Activated CD4-positive, CD25-positive, alpha-beta regulatory T cell treated with anti-CD3 and anti-CD28 coated beads, Interleukin-2, amount 50 U/mL, for 16 hours (primary cell): ENCODE results near the gene SLITRK1.

Experiments
- DNase-seq: peaks from one replicate; pipeline ENCODE4 v3.0.0-alpha.2; 2020; ENCODE audit warnings: low read depth, low spot score

SLITRK1 gene

GRCh38 chr13:83865161-83866137 is 16.8 kb downstream of the SLITRK1 start:
- no peak for DNase-seq

DNA sequence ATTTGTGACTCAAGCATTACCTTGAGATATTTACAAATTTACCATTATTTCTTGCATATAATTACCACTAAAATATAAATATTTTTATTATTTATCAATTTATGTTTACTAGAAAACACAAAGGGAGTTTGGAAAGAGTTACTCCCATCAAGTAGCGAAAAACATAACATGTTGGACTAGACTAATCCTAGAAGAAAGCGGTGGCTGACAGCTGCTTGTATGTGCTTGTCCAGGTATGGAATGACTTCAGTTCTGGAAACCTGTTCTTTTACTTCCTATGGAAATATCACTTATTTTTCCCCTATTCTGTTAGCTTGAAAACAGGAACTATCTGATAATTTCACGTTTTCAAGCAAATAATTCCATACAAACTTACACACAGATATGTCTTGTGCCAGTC is 28.5 kb downstream of the SLITRK1 start:
- no peak for DNase-seq

DNA sequence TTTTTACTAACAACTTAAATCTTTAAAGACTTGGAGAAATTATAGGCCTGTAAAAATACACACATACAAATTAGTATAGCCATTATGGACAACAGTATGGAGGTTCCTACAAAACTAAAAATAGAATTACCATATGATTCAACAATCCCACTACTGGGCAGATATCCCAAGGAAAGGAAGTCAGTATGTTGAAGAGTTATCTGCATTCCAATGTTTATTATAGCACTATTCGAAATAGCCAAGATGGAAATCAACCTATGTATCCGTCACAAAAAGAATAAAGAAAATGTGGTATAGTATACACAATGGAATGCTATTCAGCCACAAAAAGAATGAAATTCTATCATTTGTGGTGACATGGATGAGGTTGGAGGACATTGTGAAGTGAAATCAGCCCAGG is 37.2 kb downstream of the SLITRK1 start:
- DNase-seq = no peak

- DNase-seq = no peak
Measured at GRCh38 chr13:83839146-83839545, 43.1 kb downstream of the SLITRK1 start.

DNA sequence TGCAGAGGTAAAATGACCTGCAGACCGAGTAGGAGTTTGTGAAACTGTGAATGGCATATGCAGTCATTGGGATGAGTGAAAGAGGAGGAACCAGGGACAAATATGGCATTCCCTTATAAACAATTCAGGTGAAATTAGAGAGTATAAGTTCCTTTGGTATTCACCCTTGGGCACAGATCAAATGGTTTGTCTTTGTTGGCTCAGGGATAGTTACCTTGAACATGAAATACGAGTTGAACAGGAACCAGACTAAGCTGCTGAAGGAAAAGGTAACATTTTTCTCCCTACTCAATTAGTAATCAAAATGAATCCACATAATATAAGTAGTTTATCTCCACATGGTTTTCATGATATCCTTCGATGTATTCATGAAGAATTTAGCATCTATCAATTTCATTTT is 50.5 kb downstream of the SLITRK1 start:
- DNase-seq = no peak

DNA sequence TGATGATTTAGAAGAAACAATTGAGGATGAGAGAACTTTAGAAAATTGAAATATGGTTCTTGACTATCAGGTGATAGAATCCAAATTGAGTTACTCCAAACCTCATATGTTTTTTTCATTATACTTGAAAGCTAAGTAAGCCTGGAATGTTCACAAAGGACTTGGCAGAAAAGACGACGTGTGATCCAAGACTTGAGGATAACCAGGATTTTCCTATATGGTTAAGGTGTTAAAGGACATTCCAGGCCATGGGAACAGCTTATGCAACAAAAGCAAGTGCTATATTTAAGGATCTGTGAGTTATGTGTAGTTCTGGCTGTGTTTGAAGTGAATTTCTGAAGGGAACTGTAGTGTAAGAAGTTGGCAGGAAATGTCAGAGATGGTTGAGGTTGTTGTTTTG is 52.5 kb downstream of the SLITRK1 start:
- DNase-seq = no peak

DNA sequence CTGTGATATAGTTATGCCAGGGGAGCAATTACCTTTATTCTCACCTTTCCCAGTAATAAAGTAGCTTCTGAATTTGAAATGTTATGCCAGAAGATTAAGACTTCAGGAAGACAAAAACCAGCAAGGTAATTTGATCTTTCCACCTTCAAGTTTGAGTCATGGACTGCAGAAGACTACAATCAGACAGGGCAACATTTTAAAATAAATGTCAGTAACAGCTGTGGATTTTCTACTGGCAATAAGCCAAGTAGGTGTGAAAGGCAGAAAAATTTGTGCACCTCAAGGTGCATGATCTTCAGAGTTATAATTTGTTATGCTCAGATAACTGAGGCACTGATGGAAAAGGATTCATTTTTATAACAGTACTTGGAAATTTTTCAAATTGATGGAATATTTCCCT is 54.9 kb downstream of the SLITRK1 start:
- no peak for DNase-seq
